ENCODE data around the gene GSG1L.

Gene GSG1L

GRCh38 chr16:27739606-27740357 is 323.7 kb downstream of the GSG1L start:
- DNase-seq (ENCODE audit: low read depth in 3 of 3, low spot score in 1 of 3), result no peak

- DNase-seq (ENCODE audit: low read depth in 3 of 3, low spot score in 1 of 3), result no peak
Observed at GRCh38 chr16:27738596-27738995, 324.9 kb downstream of the GSG1L start.

All from stimulated activated CD4-positive, alpha-beta T cell treated with anti-CD3 and anti-CD28 coated beads, TNF-alpha, amount 100 ng/mL, for 1 hour (primary cell).